Measurements from ENCODE around the gene KRTAP3-3.
"Not testable (repeated sequence)": the region's sequence is repeated elsewhere in the genome, so short reads cannot be mapped to it uniquely, and the experiment has no call there.

Gene KRTAP3-3

DNA sequence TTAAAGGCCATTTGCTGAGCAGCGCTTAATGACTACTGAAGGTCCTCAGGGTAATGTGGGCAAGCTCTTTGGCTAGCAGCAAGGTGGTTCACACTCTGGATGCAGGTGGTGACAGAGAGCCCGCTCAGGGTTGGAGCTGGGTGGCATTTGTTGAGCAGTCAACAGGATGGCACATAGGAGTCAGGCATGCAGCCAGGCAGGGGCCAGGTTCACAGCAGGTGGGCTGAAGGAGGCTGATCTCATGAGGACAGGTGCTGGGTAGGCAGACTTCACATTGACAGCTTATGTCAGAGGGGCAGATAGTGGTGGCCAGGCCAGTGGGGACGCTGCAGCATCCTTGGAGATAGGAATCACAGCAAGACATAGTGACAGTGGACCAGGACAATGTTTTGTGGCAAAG is 10.4 kb upstream of the KRTAP3-3 start:
- DNase-seq (ENCODE audit: low spot score) = no peak

DNA sequence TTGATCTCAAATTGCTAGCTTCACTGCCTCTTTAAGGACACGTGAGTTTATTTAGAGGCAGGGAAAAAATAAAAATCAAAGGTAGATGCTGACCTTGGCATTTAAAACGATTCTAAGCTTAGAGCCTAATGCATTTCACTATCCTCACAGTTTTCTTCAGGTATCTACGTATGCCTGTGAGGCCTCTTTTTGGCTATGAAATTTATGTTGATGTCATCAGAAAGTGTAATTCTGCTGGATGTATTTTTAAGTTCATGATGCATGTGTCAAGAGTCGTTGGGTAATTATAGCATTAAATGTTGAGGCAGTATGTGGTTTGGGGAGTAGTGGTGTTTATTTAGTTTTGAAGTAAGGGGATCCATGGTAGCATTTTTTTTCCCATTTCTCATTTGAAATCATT is 10.0 kb upstream of the KRTAP3-3 start:
- no peak for DNase-seq (ENCODE audit: low spot score)

GRCh38 chr17:41002814-41003213 is 8.8 kb upstream of the KRTAP3-3 start:
- DNase-seq (ENCODE audit: low spot score) = peak; percentile 5

- no peak for DNase-seq (ENCODE audit: low spot score)
These were observed 7.8 kb upstream of the KRTAP3-3 start for GRCh38 chr17:41001795-41002194.

DNA sequence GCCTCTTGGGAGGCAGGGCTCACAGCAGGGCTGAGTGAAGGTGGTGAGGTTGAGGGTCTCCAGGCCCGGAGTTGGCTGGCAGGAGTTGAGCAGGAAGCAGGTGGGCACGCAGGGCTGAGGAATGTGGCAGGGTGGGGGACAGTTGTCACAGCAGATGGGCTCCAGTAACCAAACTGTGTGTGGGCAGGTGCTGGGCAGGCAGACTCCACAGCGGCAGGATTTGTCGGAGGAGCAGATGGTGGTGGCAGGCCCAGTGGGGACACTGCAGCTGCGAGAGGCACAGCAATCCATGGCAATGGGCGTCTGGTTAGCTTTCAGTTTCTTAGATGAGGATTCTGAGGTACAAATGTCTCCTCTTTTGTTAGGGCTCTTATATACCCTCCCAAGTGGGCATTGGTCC is 5.6 kb upstream of the KRTAP3-3 start, which contains the start of gene KRTAP3-2:
KRTAP3-2 (minus strand) TSS at position 344 of the 400 bp plus-strand sequence; CDS start at position 291, 53 bp downstream.
- DNase-seq (ENCODE audit: low spot score) = not testable (repeated sequence)

DNA sequence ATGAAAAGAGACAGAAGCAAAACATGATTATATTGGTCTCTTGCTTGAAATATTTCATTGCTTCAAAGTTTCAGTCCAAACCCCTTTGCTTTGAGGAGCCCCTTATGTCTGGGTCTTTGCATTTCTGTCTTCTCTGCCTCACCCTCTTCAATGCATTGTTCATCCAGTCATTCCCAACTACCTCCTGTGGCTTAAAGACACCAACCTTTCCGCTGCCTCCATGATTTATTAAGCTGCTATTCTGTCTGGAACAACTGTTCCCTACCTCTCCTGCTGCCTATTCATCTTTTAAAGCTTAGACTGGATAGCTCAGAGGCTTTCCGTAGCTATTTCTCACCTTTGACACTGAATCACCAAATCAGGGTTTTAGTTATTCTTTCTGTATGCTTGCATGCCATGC is 3.4 kb upstream of the KRTAP3-3 start:
- no peak for DNase-seq (ENCODE audit: low spot score)

DNA sequence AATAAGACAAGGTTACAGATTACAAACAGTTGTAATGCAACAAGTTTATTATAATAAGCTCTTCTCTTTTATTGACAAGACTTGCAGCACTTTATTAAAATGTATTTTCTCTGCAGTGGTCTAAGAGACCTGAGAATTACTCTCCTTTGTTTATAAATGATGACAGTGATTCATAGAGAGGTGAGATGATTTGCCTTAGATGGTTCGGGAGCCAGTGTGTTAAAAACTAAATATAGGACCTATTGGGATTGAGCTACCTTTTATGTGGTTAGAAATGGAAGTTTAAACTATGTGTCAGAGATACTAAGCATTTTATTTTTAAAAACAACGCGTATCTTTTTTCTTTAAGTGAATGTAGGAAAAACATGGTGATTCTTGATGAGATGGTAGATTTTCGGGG is 2.9 kb upstream of the KRTAP3-3 start:
- no peak for DNase-seq (ENCODE audit: low spot score)

DNA sequence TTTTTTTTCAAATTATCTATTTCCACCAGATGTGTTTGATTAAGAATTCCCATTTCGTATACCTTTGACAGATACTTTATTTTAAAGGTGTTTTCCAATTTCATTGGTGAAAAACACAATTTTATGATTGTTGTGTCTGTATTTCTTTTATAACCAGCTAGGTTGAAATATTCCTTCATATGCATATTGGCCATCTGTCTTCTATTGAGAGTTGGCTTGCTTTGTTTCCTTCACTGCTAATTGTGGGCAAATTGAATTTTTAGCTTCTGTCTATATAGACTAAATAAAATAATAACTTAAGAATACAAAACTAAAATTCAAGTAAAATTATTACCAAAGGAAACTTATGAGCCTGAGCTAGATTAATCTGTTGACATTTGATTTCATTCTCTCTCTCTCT is 1.2 kb upstream of the KRTAP3-3 start:
- DNase-seq (ENCODE audit: low spot score) = no peak

DNA sequence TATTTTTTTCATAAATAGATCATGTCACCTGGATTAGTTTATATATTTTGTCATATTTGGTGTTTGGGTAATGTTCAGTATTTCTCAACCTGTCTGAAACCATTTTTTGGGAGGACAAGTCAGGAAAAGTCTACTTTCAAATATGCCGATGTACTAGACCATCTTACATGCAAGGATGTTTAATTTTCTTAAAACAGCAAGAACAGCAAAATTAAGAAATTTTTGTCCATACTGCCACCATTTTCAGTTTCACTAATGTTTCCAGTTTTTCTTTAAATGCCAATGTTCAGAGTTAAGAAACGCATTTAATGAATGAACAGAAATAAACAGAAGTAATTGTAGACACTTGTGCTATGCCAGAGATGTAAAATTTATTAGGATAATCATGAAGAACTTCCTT is 880 bp downstream of the KRTAP3-3 start:
- DNase-seq (ENCODE audit: low spot score) = no peak

DNA sequence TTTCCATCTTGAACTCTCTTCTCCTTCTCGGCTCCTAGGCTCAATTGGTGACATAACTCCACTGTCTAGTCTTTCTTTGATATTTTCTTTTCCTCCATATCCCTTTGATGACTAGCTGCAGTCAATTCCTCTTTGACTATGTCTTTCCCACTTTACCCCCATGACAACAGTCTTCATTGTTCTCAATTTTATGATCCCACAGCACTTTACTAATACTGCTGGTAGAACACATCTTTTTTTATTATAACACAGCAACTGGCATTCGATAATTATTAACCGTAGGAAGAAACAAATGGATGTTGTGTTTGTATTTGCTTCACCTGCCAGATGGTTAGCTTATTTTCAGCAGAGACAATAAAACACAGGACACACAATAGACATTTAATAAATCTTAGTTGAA is 1.3 kb downstream of the KRTAP3-3 start:
- DNase-seq (ENCODE audit: low spot score) = no peak

DNA sequence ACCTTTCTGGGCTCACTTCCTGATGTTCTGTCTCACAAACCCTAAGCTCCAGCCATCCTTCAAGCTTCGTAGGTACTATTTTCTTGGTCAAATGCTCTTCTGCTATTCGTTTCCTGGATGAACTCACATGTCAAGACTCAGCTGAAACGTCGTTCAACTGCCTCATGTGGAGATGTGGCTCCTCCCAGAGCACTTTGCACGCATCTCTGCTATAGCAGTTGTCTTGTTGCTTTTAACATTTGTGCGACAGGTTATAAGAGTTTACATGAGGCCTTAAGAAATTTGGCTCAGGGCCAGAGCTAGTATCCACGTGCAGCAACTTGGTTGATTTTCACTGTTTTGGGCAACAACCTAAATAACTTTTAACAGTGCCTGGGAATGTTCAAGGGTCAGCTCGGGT is 7.0 kb downstream of the KRTAP3-3 start:
- no peak for DNase-seq (ENCODE audit: low spot score)

DNA sequence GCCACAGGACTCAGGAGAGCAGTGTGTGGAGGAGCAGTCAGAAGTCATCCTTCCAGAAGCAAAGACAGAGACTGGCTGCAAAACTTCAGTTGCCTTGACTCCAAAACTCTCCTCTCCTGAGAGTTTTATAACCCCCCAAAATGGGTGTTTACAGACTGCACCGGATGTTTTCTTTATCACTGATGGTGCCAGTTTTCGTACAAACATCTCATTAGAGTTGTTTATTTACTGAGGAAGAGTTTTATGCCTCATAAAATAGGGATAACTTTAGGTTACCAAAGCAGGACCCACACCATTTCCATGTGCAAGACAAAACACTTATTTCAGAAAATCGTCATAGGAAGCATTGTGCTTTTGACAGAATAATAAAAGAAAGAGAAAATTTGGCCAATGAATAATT is 9.7 kb downstream of the KRTAP3-3 start, which contains the start of gene KRT40:
KRT40 (minus strand) TSS at position 101 of the 400 bp plus-strand sequence; CDS start at position 48, 53 bp downstream.
- no peak for DNase-seq (ENCODE audit: low spot score)

DNA sequence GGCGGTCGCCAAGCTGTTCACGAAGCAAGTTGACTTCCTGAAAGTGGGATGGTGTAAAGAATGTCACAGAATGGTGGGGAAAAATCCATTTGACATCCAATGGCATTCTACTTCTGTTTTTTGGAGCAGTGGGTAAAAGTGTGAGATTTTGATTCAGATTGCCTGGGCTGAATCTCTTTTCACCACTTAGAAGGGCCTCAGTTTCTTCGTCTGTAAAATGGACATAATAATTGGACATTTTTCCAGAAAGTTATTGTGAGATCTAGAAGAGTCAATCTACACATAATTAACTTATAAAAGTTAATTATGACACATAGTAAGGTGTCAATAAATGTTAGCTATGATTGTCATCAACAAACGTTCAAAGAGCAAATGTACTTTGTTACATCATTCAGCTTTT is 12.8 kb downstream of the KRTAP3-3 start:
- no peak for DNase-seq (ENCODE audit: low spot score)

DNA sequence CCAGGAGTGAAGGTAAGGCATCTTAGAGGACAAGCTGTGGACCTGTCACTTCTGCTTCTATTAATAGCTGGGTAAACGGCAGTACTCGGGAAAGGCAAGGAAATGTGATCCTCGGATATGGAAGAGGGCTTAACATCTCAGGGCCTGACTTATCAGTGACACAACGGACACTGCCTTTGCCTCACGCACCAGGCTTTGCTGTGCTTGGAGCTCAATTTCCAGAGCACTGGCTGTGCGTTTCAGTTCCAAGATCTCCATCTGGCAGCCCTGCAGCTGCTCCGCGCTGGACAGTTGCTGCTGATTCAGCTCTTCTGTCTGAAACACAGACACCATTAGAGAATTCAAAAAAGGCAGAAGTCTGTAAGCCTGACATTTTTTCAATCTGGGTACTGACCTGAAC is 13.4 kb downstream of the KRTAP3-3 start:
- no peak for DNase-seq (ENCODE audit: low spot score)

GRCh38 chr17:40980117-40980516 is 13.8 kb downstream of the KRTAP3-3 start:
- DNase-seq (ENCODE audit: low spot score) = no peak

DNA sequence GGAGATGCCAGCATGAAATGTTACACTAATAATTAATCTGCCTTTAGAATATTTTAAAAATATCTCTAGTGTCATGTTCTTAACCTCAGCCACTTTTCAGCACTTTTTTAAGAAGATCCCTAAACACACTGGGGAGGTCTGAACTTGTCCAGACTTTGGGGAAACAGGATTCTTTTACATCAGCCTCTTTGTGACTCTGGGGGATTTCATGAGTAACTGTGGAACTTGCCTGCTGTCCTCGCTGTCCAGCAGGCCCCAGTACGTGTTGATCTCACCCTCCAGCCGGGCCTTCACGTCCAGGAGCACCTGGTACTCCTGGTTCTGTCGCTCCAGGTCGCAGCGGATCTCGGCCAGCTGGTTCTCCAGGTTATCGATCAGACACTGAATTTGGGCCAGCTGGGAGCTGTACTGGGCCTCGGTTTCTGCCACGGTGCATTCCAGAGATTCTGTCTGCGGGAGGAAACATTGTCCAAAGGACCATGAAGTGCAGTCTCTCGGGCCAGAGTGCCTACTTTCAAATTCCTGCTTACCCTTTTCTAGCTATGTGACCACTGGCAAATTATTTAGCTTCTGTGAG is 15.3 kb downstream of the KRTAP3-3 start:
- DNase-seq (ENCODE audit: low spot score) = no peak

GRCh38 chr17:40975516-40975915 is 18.4 kb downstream of the KRTAP3-3 start:
- DNase-seq (ENCODE audit: low spot score) = no peak

GRCh38 chr17:40974366-40974765 is 19.6 kb downstream of the KRTAP3-3 start:
- DNase-seq (ENCODE audit: low spot score) = no peak

DNA sequence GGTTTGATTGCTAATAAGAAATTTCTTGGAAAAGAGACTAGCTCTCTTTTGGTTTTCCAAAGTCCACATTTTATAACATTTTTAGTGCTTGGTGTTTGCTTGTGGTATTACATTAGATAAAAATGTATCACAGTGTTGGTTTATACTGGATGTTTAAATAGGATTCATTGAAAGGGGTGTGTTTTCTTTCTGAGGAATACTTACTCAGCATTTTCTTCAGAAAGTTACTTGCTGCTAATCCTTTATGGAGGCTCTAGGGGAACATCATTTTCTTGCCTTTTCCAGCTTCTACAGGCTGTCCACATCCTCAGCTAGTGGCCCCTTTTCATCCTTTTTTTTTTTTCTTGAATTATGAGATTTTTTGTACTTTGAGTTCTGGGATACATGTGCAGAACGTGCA is 26.4 kb downstream of the KRTAP3-3 start:
- no peak for DNase-seq (ENCODE audit: low spot score)

GRCh38 chr17:40966848-40967247 is 27.1 kb downstream of the KRTAP3-3 start, which contains the start of gene KRT39:
Gene KRT39 (minus strand): TSS chr17:40966948. CDS start chr17:40966856, 92 bp downstream.
- no peak for DNase-seq (ENCODE audit: low spot score)

DNA sequence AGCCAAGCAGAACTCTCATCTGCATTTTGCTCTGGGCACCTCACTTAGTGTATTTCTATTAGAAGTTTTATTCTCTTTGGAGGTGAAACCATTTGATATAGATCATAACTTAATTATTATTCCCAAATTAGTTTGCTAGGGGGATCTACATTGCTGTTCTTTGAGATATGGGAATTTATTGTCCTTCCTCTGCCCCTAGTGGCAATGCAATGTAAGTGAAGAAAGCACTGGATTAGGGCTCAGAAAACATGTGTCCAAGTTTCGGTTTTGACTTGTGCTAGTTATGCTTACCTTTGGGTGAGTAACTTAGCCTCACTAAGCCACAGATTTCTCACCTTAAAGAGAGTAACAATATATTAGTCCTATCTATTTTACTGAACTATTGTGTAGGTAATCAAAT is 30.1 kb downstream of the KRTAP3-3 start:
- DNase-seq (ENCODE audit: low spot score) = no peak

- DNase-seq (ENCODE audit: low spot score) = no peak
These were observed 31.9 kb downstream of the KRTAP3-3 start for GRCh38 chr17:40962059-40962561.

- DNase-seq (ENCODE audit: low spot score) = no peak
These were observed 32.4 kb downstream of the KRTAP3-3 start for GRCh38 chr17:40961591-40961990.

DNA sequence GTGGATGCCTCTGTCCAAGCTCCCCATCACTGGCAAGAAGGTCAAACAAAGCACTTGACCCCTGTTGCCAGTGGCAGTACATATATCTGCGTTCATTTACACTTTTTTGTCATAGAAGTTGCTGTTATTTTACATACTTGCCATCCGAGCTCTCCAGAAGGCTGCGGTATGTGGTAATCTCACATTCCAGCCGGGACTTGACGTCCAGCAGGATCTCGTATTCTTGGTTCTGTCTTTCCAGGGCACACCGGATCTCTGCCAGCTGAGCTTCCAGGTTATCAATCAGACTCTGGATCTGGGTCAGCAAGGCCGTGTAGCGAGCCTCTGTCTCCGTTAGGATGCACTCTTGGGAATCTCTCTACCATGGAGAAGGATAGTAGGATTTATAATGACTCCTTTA is 33.8 kb downstream of the KRTAP3-3 start:
- no peak for DNase-seq (ENCODE audit: low spot score)
